RCC 7860 (cell line): ENCODE data around the gene KDM4C.

Experiments used
- DNase-seq: peaks from one replicate; pipeline ENCODE4 v3.0.0-alpha.2; 2015; ENCODE audit warnings: low spot score
- FAIRE-seq: peaks from 2 replicates; lab custom pipeline; 2012; peaks lifted over from hg19 to GRCh38; lab: Jason Lieb, UNC

The KDM4C gene

DNA sequence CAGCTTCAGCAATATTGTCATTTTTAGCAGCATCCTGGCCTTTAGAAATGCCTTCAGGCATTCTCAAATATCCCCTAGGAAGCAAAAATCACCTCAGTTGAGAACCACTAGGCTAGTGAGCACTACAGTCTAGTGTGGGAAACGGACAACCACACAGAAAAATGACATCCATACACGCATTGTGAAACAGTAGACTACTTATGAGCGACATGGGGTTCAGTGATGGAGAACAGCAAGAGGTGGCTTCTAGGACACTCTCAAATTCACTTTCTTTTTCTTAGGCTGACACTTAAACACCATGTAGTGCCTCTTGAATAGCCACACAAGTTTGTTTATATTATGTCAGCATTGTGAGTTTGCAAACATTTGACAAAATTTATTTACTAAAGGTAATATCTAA, 203.0 kb downstream of the KDM4C start:
- no peak for FAIRE-seq
- no peak for DNase-seq

DNA sequence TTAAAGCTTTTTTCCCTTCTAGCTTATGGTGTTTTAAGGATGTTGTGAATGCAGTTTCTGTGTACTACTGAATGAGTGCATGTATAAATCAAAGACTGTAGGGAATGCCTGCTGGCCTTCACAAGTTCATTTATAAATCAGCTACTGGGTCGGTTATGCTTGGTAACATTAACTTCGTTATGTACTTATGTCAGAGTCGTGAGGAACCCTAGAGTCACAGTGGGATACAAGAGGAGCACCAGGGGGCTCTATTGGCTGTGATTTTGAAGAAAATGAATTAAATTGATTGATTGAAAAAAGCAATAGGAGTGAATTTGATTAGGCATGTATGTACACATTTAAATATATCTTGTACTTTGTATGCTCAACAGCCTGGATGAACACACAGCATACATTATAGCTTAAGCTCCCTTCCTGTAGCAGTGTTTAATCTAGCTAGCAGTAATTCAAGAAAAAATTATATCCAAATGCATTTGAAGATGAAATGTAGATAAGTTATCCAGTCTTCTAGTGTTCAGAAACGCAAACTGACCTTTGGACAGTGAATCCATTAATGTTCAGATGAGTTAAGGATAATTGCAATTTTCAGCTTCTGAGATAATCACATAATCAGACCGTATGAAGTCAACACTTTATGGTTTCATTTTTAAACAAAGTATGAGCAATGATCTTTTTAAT, 204.2 kb downstream of the KDM4C start:
- no peak for FAIRE-seq
- no peak for DNase-seq

DNA sequence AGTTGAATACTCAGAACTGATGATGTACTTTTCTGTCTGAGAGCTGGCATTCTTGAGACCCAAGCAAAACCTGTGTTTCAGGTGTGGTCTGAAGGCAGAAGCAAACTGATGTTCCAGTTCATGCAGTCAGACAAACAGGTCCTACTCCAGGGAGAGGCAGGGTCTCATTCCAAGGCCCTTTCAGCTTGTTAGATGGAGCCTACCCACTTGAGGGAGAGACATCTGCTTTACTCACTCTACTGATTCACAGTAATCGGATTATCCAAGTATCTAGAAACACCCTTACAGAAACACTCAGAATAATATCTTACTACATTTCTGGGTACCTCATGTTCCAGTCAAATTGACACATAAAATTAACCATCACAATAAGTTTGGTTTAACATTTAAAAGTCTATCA, 207.8 kb downstream of the KDM4C start:
- no peak for FAIRE-seq
- no peak for DNase-seq

- no peak for FAIRE-seq
- no peak for DNase-seq
Measured at GRCh38 chr9:6968271-6968670, 210.5 kb downstream of the KDM4C start.

DNA sequence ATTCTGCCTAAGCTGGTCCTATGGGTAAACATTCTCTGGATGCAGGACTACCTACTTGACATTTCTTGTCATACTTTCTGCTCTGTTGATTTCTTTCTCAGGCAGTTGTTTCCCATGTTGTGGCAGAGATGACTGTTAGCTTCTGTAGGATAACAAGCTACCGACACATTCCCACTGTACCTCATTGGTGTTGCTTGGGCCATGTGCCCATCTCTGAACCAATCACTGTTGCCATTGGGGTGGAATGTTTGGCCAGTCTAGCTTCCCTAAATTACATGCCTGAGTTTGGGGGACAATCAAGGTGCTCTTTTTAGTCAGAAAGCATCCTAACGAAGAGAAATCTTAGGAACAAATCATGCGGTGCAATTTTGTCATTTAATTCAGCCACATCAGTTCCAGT, 212.0 kb downstream of the KDM4C start:
- FAIRE-seq (no peak), DNase-seq (no peak)

DNA sequence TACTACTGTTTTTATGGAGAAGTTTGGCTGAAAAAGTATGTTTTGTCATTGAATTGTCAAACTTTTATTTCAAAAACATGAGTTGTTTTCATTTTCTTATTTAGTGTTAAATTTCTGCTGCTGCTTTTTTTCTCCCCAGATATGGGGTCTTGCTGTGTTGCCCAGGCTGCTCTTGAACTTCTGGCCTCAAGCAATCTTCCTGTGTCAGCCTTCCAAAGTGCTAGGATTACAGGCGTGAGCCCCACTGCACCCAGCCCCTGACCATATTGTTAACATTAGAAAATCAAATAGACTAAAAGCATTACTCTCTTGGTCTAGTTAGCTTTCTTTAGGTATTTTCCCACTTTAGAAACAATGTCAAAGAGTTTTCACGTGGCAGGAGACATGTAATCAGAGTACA, 215.3 kb downstream of the KDM4C start:
- FAIRE-seq (no peak), DNase-seq (no peak)

- DNase-seq, result no peak
- FAIRE-seq, result no peak
Measured at GRCh38 chr9:6973762-6974161, 216.0 kb downstream of the KDM4C start.

DNA sequence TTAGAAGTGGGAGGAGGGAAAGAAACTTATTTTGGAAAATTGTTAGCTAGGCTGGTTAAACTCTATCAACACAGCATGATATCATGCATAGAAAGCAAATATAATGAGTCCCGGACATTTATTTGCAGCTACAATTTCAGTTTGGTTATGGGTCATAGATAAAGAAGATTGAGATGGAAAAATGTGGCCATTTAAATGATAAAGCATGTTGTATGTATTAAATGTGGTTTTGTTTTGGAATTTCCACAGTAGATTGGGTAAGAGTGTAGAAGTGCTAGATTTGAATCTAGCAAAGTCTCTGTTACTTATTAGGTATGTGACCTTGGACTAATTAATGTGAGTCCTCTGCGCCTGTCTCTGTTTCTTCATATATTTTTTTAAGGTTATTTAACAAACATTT, 217.4 kb downstream of the KDM4C start:
- FAIRE-seq (no peak), DNase-seq (no peak)

GRCh38 chr9:6977761-6978160, 220.0 kb downstream of the KDM4C start:
- FAIRE-seq, result no peak
- DNase-seq, result no peak

GRCh38 chr9:6978591-6978990, 220.8 kb downstream of the KDM4C start:
- DNase-seq (peak; percentile 8), FAIRE-seq (no peak)

GRCh38 chr9:6984941-6985578, 227.3 kb downstream of the KDM4C start:
- DNase-seq, result no peak
- no peak for FAIRE-seq

DNA sequence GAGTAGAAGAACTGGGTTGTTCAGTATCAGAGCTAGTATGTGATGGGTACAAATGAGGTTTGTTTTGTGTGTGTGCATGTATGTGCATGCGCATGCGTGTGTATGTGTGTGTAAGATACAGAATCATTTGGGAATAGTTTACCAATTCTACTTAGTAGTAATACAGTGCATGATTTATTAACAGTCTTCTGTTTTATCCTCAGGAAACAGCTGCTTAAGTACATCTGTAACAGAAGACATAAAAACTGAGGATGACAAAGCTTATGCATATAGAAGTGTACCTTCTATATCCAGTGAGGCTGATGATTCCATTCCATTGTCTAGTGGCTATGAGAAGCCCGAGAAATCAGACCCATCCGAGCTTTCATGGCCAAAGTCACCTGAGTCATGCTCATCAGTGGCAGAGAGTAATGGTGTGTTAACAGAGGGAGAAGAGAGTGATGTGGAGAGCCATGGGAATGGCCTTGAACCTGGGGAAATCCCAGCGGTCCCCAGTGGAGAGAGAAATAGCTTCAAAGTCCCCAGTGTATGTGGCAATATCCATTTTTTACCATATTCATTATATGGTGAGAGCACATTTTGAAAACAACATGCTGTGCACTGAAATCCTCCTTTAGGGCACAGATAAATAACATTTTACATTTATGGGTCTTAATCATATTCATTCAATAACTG, 228.5 kb downstream of the KDM4C start:
- FAIRE-seq, result no peak

DNA sequence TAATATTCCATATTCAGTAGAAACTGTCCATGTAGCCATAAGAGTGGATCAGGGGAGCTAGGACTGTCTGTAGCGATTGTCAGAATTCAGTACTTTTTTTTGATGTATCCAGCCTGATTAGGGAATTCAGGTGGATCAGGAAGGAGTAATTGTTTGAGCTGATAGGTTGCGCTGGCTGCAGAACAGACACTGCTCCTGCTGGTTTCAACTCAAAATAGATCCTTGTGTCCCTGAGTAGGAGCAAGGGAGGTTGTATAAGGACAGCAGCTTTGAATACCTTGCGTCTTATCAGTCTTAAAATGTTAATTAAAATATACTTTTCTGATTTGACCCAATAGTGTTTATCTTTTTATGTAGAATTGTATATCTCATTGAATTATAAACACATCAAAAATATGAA, 229.6 kb downstream of the KDM4C start:
- DNase-seq (no peak), FAIRE-seq (no peak)

More for the DNA sequence above, 228.5 kb downstream of the KDM4C start:
- no peak for DNase-seq

- DNase-seq (no peak), FAIRE-seq (no peak)
Measured at GRCh38 chr9:6991418-6991817, 233.6 kb downstream of the KDM4C start.

- DNase-seq, result no peak
- no peak for FAIRE-seq
Measured at GRCh38 chr9:6996061-6996854, 238.5 kb downstream of the KDM4C start.

GRCh38 chr9:6997330-6997729, 239.6 kb downstream of the KDM4C start:
- FAIRE-seq, result no peak

GRCh38 chr9:6999794-7000193, 242.0 kb downstream of the KDM4C start:
- FAIRE-seq (no peak), DNase-seq (no peak)

More at GRCh38 chr9:6997330-6997729, 239.6 kb downstream of the KDM4C start:
- no peak for DNase-seq

GRCh38 chr9:7001571-7001970, 243.8 kb downstream of the KDM4C start:
- FAIRE-seq, result no peak
- DNase-seq, result no peak

GRCh38 chr9:7003861-7004260, 246.1 kb downstream of the KDM4C start:
- FAIRE-seq (no peak), DNase-seq (no peak)

- DNase-seq, result no peak
- no peak for FAIRE-seq
Measured at GRCh38 chr9:7006417-7006816, 248.6 kb downstream of the KDM4C start.

- DNase-seq (no peak), FAIRE-seq (no peak)
Measured at GRCh38 chr9:7008411-7008810, 250.6 kb downstream of the KDM4C start.
